Stomach (tissue), 4 donors: ENCODE measurements around the gene PLK5.

ENCODE experiments used
- EP300 ChIP-seq: sonication (generic); formaldehyde crosslinking; IDR thresholded peaks from one replicate; pipeline ENCODE4 v1.6.1; 2017; ENCODE audit warnings: antibody characterized with exemption
- TF ChIP-seq, protein P1 (sequence below), 7 experiments: fragments of 450-650 bp in 4 of 7; fragments of 200-600 bp in 3 of 7; sonication (generic) in 3 of 7; IDR thresholded peaks; one replicate each; pipeline ENCODE4 v1.5.1; 2016 to 2019; ENCODE audit warnings: antibody characterized with exemption in 7 of 7, control low read depth in 2 of 7, mild to moderate bottlenecking in 1 of 7

DNA sequence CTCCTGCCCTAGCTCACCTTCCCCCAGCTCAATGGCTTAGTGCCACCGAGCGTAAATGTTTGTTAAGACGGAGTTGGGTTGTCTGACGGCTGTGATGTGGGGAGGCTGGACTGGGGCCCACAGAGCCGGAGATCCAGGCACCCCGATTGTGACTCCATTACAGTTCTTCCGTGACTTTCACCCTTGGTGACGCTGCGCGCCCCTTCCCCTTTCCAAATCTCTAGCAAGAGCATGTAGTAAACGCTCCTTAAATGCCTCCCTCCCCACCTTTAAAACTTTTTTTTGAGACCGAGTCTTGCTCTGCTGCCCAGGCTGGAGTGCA lies 32.1 kb upstream of the PLK5 start:
- TF ChIP-seq EP300, result no peak
- TF ChIP-seq, protein P1, sequence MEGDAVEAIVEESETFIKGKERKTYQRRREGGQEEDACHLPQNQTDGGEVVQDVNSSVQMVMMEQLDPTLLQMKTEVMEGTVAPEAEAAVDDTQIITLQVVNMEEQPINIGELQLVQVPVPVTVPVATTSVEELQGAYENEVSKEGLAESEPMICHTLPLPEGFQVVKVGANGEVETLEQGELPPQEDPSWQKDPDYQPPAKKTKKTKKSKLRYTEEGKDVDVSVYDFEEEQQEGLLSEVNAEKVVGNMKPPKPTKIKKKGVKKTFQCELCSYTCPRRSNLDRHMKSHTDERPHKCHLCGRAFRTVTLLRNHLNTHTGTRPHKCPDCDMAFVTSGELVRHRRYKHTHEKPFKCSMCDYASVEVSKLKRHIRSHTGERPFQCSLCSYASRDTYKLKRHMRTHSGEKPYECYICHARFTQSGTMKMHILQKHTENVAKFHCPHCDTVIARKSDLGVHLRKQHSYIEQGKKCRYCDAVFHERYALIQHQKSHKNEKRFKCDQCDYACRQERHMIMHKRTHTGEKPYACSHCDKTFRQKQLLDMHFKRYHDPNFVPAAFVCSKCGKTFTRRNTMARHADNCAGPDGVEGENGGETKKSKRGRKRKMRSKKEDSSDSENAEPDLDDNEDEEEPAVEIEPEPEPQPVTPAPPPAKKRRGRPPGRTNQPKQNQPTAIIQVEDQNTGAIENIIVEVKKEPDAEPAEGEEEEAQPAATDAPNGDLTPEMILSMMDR (IDR thresholded peaks at IDR 0.05), result no peak
